ENCODE measurements around the gene AP3D1. TPM values are rescaled to one million over a fixed set of nuclear protein-coding genes. Genes with fewer than 3 reads are reported as not detected.

AP3D1 gene
- total RNA-seq, 2 experiments from 2014 or later = 80.0 to 99.8 TPM

DNA sequence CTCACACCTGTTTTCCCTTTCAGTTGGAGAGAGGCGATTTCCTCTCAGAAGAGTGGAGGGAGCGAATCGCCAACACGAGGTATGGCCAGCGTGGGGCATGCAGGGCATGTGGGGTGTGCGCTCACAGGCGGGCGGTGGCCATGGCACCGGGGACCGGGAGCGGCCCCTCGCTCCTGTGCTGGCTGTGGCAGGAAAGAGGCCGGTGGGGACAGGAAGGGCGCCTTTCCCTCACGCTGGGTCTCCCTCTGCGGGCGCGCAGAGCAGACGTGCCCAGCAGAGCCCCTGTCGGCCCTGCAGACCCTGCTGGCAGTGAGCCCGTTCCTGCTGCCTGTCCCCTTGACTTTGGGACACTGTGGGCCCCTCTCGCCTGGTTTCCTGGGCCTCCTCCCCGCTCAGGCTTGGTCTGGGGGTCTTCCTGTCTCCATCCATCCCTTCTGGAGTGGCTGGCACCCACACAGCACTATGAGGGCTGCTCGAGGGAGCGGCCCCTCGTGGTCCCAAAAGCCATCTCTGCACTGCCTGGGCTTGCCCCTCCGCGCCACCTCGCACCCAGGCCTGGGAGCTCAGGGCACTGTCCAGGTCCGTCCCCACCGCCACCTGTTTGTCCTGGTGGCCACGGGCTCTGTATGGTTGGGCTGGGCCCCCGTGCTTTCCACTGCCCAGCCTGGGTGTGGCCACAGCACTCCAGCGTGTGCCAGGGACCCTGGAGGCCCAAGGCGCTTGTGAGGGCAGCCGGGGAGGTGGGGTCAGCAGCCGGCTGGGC lies 48.7 kb upstream of the AP3D1 start:
- no peaks in the 10 kb centered on the region for H3K4me1 ChIP-seq (ENCODE audit: insufficient read depth, low read length, poor library complexity, severe bottlenecking)
- H3K27ac ChIP-seq (ENCODE audit: low read depth, low read length, poor library complexity, severe bottlenecking) = no peak overlapping the region
- intact Hi-C loops (cut with micrococcal nuclease; ENCODE audit: unreplicated experiment) = no loop called here
- POLR2A ChIA-PET = no interaction called here
- CTCF ChIA-PET (ENCODE audit: unreplicated experiment) = interaction anchor here (1.0 kb wide), 1 partner anchor 19 kb away, joined by 5 read pairs; no protein-coding TSS in a partner anchor
- BruUV-seq (replicated peaks) = no TSS peak
- H4K20me1 ChIP-seq (ENCODE audit: insufficient read depth, low read length) = no peaks in the 10 kb centered on the region
- H3K4me3 ChIP-seq (ENCODE audit: low read depth, low read length, poor library complexity, severe bottlenecking) = no peak overlapping the region
- no peak for DNase-seq (ENCODE audit: low spot score)
- no peak overlapping the region for H3K4me2 ChIP-seq (ENCODE audit: low read length)
- no peaks in the 10 kb centered on the region for H3K9me2 ChIP-seq (ENCODE audit: insufficient read depth, low read length)
- TF ChIP-seq, protein P1, sequence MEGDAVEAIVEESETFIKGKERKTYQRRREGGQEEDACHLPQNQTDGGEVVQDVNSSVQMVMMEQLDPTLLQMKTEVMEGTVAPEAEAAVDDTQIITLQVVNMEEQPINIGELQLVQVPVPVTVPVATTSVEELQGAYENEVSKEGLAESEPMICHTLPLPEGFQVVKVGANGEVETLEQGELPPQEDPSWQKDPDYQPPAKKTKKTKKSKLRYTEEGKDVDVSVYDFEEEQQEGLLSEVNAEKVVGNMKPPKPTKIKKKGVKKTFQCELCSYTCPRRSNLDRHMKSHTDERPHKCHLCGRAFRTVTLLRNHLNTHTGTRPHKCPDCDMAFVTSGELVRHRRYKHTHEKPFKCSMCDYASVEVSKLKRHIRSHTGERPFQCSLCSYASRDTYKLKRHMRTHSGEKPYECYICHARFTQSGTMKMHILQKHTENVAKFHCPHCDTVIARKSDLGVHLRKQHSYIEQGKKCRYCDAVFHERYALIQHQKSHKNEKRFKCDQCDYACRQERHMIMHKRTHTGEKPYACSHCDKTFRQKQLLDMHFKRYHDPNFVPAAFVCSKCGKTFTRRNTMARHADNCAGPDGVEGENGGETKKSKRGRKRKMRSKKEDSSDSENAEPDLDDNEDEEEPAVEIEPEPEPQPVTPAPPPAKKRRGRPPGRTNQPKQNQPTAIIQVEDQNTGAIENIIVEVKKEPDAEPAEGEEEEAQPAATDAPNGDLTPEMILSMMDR (conservative IDR thresholded peaks at IDR 0.05; ENCODE audit: low read length) = no peak
- TF ChIP-seq EZH2phosphoT487 (IDR thresholded peaks at IDR 0.05; ENCODE audit: borderline replicate concordance, low read depth, low read length) = no peak
- no peaks in the 10 kb centered on the region for H3K79me2 ChIP-seq (ENCODE audit: insufficient read depth, low read depth, low read length)
- no peaks in the 10 kb centered on the region for H3K9me3 ChIP-seq (ENCODE audit: low read length)
- peaks cover 44% of the 10 kb centered on the region for H3K36me3 ChIP-seq (ENCODE audit: insufficient read depth, low read length)
- H2AFZ ChIP-seq (ENCODE audit: low read length) = no peak overlapping the region

- ChIA-PET CTCF (ENCODE audit: unreplicated experiment) (interaction anchor here (1.0 kb wide), 1 partner anchor 18 kb away, joined by 5 read pairs; no protein-coding TSS in a partner anchor), POLR2A (no interaction called here)
- no peak overlapping the region for H2AFZ ChIP-seq (ENCODE audit: low read length)
- no peak overlapping the region for H3K4me3 ChIP-seq (ENCODE audit: low read depth, low read length, poor library complexity, severe bottlenecking)
- intact Hi-C loops (cut with micrococcal nuclease; ENCODE audit: unreplicated experiment) = no loop called here
- H3K27ac ChIP-seq (ENCODE audit: low read depth, low read length, poor library complexity, severe bottlenecking) = no peak overlapping the region
- H3K4me1 ChIP-seq (ENCODE audit: insufficient read depth, low read length, poor library complexity, severe bottlenecking) = no peaks in the 10 kb centered on the region
- H3K9me3 ChIP-seq (ENCODE audit: low read length) = no peaks in the 10 kb centered on the region
- TF ChIP-seq EZH2phosphoT487 (IDR thresholded peaks at IDR 0.05; ENCODE audit: borderline replicate concordance, low read depth, low read length) = no peak
- TF ChIP-seq, protein P1 (conservative IDR thresholded peaks at IDR 0.05; ENCODE audit: low read length) = peak; percentile 51; the same call in 1 of the 2 replicates
- BruUV-seq (replicated peaks) = no TSS peak
- H3K9me2 ChIP-seq (ENCODE audit: insufficient read depth, low read length) = no peaks in the 10 kb centered on the region
- no peak for DNase-seq (ENCODE audit: low spot score)
- H3K36me3 ChIP-seq (ENCODE audit: insufficient read depth, low read length) = peaks cover 49% of the 10 kb centered on the region
- H3K4me2 ChIP-seq (ENCODE audit: low read length) = no peak overlapping the region
- H4K20me1 ChIP-seq (ENCODE audit: insufficient read depth, low read length) = no peaks in the 10 kb centered on the region
- H3K79me2 ChIP-seq (ENCODE audit: insufficient read depth, low read depth, low read length) = no peaks in the 10 kb centered on the region
These were observed 47.8 kb upstream of the AP3D1 start for GRCh38 chr19:2199215-2199614.

GRCh38 chr19:2198317-2198716 lies 47.0 kb upstream of the AP3D1 start:
- ChIA-PET POLR2A (no interaction called here), CTCF (ENCODE audit: unreplicated experiment) (no interaction called here)
- Histone ChIP-seq H3K4me3 (ENCODE audit: low read depth, low read length, poor library complexity, severe bottlenecking) (no peak overlapping the region), H4K20me1 (ENCODE audit: insufficient read depth, low read length) (no peaks in the 10 kb centered on the region), H3K27ac (ENCODE audit: low read depth, low read length, poor library complexity, severe bottlenecking) (no peak overlapping the region), H3K79me2 (ENCODE audit: insufficient read depth, low read depth, low read length) (no peaks in the 10 kb centered on the region), H3K4me2 (ENCODE audit: low read length) (no peak overlapping the region), H2AFZ (ENCODE audit: low read length) (no peak overlapping the region), H3K9me2 (ENCODE audit: insufficient read depth, low read length) (no peaks in the 10 kb centered on the region), H3K9me3 (ENCODE audit: low read length) (no peaks in the 10 kb centered on the region), H3K36me3 (ENCODE audit: insufficient read depth, low read length) (peaks cover 49% of the 10 kb centered on the region), H3K4me1 (ENCODE audit: insufficient read depth, low read length, poor library complexity, severe bottlenecking) (no peaks in the 10 kb centered on the region)
- DNase-seq (ENCODE audit: low spot score) = no peak
- intact Hi-C loops (cut with micrococcal nuclease; ENCODE audit: unreplicated experiment) = no loop called here
- TF ChIP-seq EZH2phosphoT487 (IDR thresholded peaks at IDR 0.05; ENCODE audit: borderline replicate concordance, low read depth, low read length) = no peak
- TF ChIP-seq, protein P1 (conservative IDR thresholded peaks at IDR 0.05; ENCODE audit: low read length) = no peak
- no TSS peak for BruUV-seq (replicated peaks)

Measured in OCI-LY7 (cell line).